ENCODE measurements around the gene CCDC57.

CCDC57 gene

DNA sequence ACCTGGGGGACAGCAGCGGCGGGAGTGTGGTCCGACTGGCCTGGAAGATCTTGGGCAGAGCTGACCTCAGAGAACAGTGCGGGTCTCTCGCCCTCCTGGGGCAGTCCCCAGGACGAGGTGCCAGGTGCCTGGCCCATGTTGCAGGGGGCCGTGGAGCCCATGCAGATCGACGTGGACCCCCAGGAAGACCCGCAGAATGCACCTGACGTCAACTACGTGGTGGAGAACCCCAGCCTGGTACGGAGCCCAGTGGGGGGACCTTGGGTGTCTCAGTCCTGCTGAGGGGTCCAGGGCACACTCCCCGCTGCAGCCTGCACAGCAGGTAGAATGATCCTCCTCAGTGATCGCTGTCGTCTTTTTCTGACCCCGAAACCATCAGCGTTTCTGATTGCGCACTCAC, 159.5 kb downstream of the CCDC57 start:
- no peak for DNase-seq (ENCODE audit: low read depth)
- H3K4me3 ChIP-seq (ENCODE audit: low read length): peak overlapping the region; percentile 79

DNA sequence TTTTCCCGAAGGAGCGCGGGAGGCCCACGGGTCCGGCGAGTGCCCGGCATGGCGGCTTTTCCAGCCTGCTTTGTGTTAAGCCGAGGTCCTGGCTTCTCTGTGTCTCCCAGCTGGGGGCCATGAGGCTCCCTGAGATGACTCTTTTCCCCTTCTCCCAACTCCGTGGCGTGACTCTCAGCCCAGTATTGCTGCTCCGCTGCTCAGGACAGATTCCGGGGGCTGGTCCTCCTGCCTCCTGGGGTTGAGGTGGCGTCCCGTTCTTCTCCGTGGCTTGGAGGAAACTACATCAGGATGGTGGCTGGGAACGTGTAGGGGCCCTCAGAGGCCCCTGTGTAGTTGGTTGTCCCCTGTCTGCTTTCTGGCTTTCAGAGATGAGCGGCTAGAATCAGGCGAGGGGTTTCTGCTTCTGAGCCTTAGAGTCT, 160.0 kb downstream of the CCDC57 start:
- DNase-seq (ENCODE audit: low read depth): no peak
- TF ChIP-seq, protein P1, sequence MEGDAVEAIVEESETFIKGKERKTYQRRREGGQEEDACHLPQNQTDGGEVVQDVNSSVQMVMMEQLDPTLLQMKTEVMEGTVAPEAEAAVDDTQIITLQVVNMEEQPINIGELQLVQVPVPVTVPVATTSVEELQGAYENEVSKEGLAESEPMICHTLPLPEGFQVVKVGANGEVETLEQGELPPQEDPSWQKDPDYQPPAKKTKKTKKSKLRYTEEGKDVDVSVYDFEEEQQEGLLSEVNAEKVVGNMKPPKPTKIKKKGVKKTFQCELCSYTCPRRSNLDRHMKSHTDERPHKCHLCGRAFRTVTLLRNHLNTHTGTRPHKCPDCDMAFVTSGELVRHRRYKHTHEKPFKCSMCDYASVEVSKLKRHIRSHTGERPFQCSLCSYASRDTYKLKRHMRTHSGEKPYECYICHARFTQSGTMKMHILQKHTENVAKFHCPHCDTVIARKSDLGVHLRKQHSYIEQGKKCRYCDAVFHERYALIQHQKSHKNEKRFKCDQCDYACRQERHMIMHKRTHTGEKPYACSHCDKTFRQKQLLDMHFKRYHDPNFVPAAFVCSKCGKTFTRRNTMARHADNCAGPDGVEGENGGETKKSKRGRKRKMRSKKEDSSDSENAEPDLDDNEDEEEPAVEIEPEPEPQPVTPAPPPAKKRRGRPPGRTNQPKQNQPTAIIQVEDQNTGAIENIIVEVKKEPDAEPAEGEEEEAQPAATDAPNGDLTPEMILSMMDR (IDR thresholded peaks at IDR 0.05; ENCODE audit: insufficient read depth, low read depth, low read length, missing control alignments): no peak

More for the DNA sequence above, 159.5 kb downstream of the CCDC57 start:
- TF ChIP-seq, protein P1 (IDR thresholded peaks at IDR 0.05; ENCODE audit: insufficient read depth, low read depth, low read length, missing control alignments): no peak

DNA sequence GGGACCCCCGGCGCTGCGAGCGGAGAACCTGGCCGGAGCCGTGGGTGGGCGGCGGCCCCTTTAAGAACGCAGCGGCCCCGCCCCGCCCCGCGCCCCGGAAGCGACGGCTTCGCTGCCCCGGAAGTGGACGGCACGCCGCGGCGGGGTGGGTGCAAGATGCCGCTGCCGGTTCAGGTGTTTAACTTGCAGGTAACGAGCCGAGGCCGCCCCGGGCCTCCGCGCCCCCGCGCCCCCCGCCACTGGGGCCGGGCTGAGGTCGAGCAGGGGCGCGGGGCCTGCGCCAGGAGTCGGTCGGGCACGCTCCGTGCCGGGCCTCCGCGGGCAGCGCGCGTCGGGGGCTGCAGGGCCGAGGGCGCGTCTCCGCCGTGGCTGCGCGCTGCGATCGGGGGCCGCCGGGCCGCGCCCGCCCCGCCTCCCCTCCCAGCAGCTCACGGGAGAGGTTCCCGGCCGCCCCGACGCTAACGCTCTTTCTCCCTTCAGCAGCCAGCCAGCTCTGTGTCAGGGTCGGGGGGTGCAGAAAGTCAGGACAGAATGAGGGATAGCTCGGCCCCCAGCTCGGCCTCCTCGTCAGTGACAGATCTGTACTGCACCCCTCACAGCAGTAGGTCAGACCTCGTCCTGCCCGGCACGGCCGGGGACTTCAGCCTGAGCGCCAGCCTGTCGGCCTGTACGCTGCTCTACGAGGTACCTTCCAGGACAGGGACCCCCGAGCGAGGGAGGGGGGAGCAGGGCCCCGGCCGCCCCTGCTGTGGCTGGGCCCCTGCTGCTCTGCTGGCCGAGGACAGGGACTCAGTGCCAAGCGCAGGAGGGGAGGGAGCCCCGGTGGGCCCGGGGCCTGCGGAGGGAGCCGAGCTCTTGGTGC, 160.6 kb downstream of the CCDC57 start, which contains the start of the genes GPS1 and RFNG:
Gene GPS1, plus strand, starts transcription at position 123 of the 862 bp plus-strand sequence. Its CDS starts 34 bp downstream, at position 157.
Gene RFNG, minus strand, starts transcription at position 36 of the 862 bp plus-strand sequence. CDS start 45 bp downstream, outside the sequence.
- peak; percentile 82 for DNase-seq (ENCODE audit: low read depth)
- H3K4me3 ChIP-seq (ENCODE audit: low read length): peak within 1 kb of the TSS; percentile 79
- TF ChIP-seq, protein P1 (IDR thresholded peaks at IDR 0.05; ENCODE audit: insufficient read depth, low read depth, low read length, missing control alignments): no peak

More for the DNA sequence above, 160.0 kb downstream of the CCDC57 start:
- peak overlapping the region; percentile 79 for H3K4me3 ChIP-seq (ENCODE audit: low read length)

Data from epithelial cell of esophagus (primary cell).